IPS-20b (cell line): Measurements from ENCODE around the gene ITPKC.

Experiments
- H3K27ac ChIP-seq: one replicate; pipeline ENCODE4 v1.5.1; 2013; ENCODE audit warnings: low read length
- H3K27me3 ChIP-seq: 2 replicates; pipeline ENCODE4 v1.6.1; 2013; ENCODE audit warnings: mild to moderate bottlenecking, low read length, inconsistent platforms; ENCODE audit not compliant: insufficient read depth
- H3K36me3 ChIP-seq: 2 replicates; pipeline ENCODE4 v1.6.1; 2013; ENCODE audit warnings: low read depth, mild to moderate bottlenecking, inconsistent platforms, low read length, moderate library complexity; ENCODE audit not compliant: insufficient read depth
- H3K4me1 ChIP-seq: 2 replicates; pipeline ENCODE4 v1.6.1; 2013; ENCODE audit warnings: mild to moderate bottlenecking, control low read depth, inconsistent platforms, low read length, moderate library complexity; ENCODE audit not compliant: insufficient read depth
- H3K4me3 ChIP-seq: 2 replicates; pipeline ENCODE4 v1.5.1; 2013; ENCODE audit warnings: mild to moderate bottlenecking, low read length, inconsistent platforms
- H3K9ac ChIP-seq: 2 replicates; pipeline ENCODE4 v1.6.1; 2013; ENCODE audit warnings: low read depth, mild to moderate bottlenecking, inconsistent platforms, low read length, moderate library complexity
- H3K9me3 ChIP-seq: 2 replicates; pipeline ENCODE4 v1.6.1; 2013; ENCODE audit warnings: mild to moderate bottlenecking, low read depth, low read length, inconsistent platforms; ENCODE audit not compliant: insufficient read depth

Gene ITPKC

GRCh38 chr19:40744554-40745401 lies 27.9 kb downstream of the ITPKC start:
- Histone ChIP-seq H3K27me3 (no peaks in the 10 kb centered on the region), H3K9ac (peak overlapping the region; percentile 14; the same call in 1 of the 2 replicates), H3K9me3 (no peaks in the 10 kb centered on the region), H3K36me3 (peaks cover 11% of the 10 kb centered on the region; the same call in 1 of the 2 replicates), H3K4me1 (peaks cover 5% of the 10 kb centered on the region; the same call in 1 of the 2 replicates), H3K27ac (no peak overlapping the region), H3K4me3 (no peak overlapping the region)

GRCh38 chr19:40745402-40745780 lies 28.5 kb downstream of the ITPKC start:
- Histone ChIP-seq H3K27me3 (no peaks in the 10 kb centered on the region), H3K4me3 (no peak overlapping the region), H3K4me1 (peaks cover 6% of the 10 kb centered on the region; the same call in 1 of the 2 replicates), H3K9me3 (no peaks in the 10 kb centered on the region), H3K36me3 (peaks cover 11% of the 10 kb centered on the region; the same call in 1 of the 2 replicates), H3K9ac (peak overlapping the region; percentile 14; the same call in 1 of the 2 replicates), H3K27ac (no peak overlapping the region)

GRCh38 chr19:40747536-40747935 lies 30.6 kb downstream of the ITPKC start:
- Histone ChIP-seq H3K36me3 (peaks cover 1% of the 10 kb centered on the region; the same call in 1 of the 2 replicates), H3K4me1 (peaks cover 6% of the 10 kb centered on the region; the same call in 1 of the 2 replicates)

GRCh38 chr19:40750058-40750873 lies 33.4 kb downstream of the ITPKC start, which contains the start of gene ACTMAP:
TSS of gene ACTMAP (minus strand) at chr19:40750477. CDS start at chr19:40749803, 674 bp downstream.
- peak within 1 kb of the TSS; percentile 95 for H3K27ac ChIP-seq
- peaks cover 9% of the 10 kb centered on the region; the same call in 1 of the 2 replicates for H3K4me1 ChIP-seq
- H3K4me3 ChIP-seq: peak within 1 kb of the TSS; percentile 97
- H3K27me3 ChIP-seq: no peaks in the 10 kb centered on the region
- peaks cover 19% of the 10 kb centered on the region for H3K36me3 ChIP-seq
- H3K9ac ChIP-seq: peak within 1 kb of the TSS; percentile 99
- H3K9me3 ChIP-seq: no peaks in the 10 kb centered on the region

More at GRCh38 chr19:40747536-40747935, 30.6 kb downstream of the ITPKC start:
- no peak overlapping the region for H3K4me3 ChIP-seq
- H3K27me3 ChIP-seq: no peaks in the 10 kb centered on the region
- H3K27ac ChIP-seq: no peak overlapping the region
- no peaks in the 10 kb centered on the region for H3K9me3 ChIP-seq
- no peak overlapping the region for H3K9ac ChIP-seq

- H3K27ac ChIP-seq: peak within 1 kb of the TSS; percentile 95
- H3K9me3 ChIP-seq: no peaks in the 10 kb centered on the region
- H3K36me3 ChIP-seq: peaks cover 27% of the 10 kb centered on the region
- no peaks in the 10 kb centered on the region for H3K27me3 ChIP-seq
- H3K4me3 ChIP-seq: peak within 1 kb of the TSS; percentile 97
- peak within 1 kb of the TSS; percentile 99 for H3K9ac ChIP-seq
- peaks cover 9% of the 10 kb centered on the region; the same call in 1 of the 2 replicates for H3K4me1 ChIP-seq
Observed at GRCh38 chr19:40750874-40751537, 34.1 kb downstream of the ITPKC start, which contains the start of gene SNRPA. TSS of gene SNRPA (plus strand) at chr19:40751203. CDS start at chr19:40751409, 206 bp downstream.

- Histone ChIP-seq H3K27me3 (no peaks in the 10 kb centered on the region), H3K4me3 (peak overlapping the region; percentile 97), H3K4me1 (peaks cover 9% of the 10 kb centered on the region; the same call in 1 of the 2 replicates), H3K9me3 (no peaks in the 10 kb centered on the region), H3K27ac (no peak overlapping the region), H3K36me3 (peaks cover 40% of the 10 kb centered on the region), H3K9ac (peak overlapping the region; percentile 99; the same call in 1 of the 2 replicates)
Observed at GRCh38 chr19:40752257-40752781, 35.4 kb downstream of the ITPKC start.

- no peak overlapping the region for H3K27ac ChIP-seq
- H3K9ac ChIP-seq: peak overlapping the region; percentile 42; the same call in 1 of the 2 replicates
- peak overlapping the region; percentile 51 for H3K4me3 ChIP-seq
- peaks cover 62% of the 10 kb centered on the region for H3K36me3 ChIP-seq
- H3K9me3 ChIP-seq: no peaks in the 10 kb centered on the region
- peaks cover 4% of the 10 kb centered on the region; the same call in 1 of the 2 replicates for H3K4me1 ChIP-seq
- H3K27me3 ChIP-seq: no peaks in the 10 kb centered on the region
Observed at GRCh38 chr19:40754611-40755247, 37.8 kb downstream of the ITPKC start.

GRCh38 chr19:40755248-40755624 lies 38.3 kb downstream of the ITPKC start:
- H3K4me3 ChIP-seq: no peak overlapping the region
- peaks cover 4% of the 10 kb centered on the region; the same call in 1 of the 2 replicates for H3K4me1 ChIP-seq
- no peaks in the 10 kb centered on the region for H3K9me3 ChIP-seq
- H3K9ac ChIP-seq: peak overlapping the region; percentile 16; the same call in 1 of the 2 replicates
- H3K27ac ChIP-seq: no peak overlapping the region
- H3K36me3 ChIP-seq: peaks cover 67% of the 10 kb centered on the region
- H3K27me3 ChIP-seq: no peaks in the 10 kb centered on the region

- H3K9ac ChIP-seq: peak overlapping the region; percentile 16; the same call in 1 of the 2 replicates
- H3K4me3 ChIP-seq: no peak overlapping the region
- no peaks in the 10 kb centered on the region for H3K9me3 ChIP-seq
- peaks cover 4% of the 10 kb centered on the region; the same call in 1 of the 2 replicates for H3K4me1 ChIP-seq
- H3K36me3 ChIP-seq: peaks cover 72% of the 10 kb centered on the region
- H3K27ac ChIP-seq: no peak overlapping the region
- H3K27me3 ChIP-seq: no peaks in the 10 kb centered on the region
Observed at GRCh38 chr19:40755791-40756190, 38.9 kb downstream of the ITPKC start.

- H3K9me3 ChIP-seq: no peaks in the 10 kb centered on the region
- no peaks in the 10 kb centered on the region for H3K27me3 ChIP-seq
- no peak overlapping the region for H3K4me3 ChIP-seq
- no peak overlapping the region for H3K9ac ChIP-seq
- H3K4me1 ChIP-seq: peaks cover 4% of the 10 kb centered on the region; the same call in 1 of the 2 replicates
- H3K36me3 ChIP-seq: peaks cover 81% of the 10 kb centered on the region
- no peak overlapping the region for H3K27ac ChIP-seq
Observed at GRCh38 chr19:40756502-40757110, 39.7 kb downstream of the ITPKC start.
